Measurements from ENCODE around the gene TSC2. TPM values are rescaled to one million over a fixed set of nuclear protein-coding genes. Genes with fewer than 3 reads are reported as not detected.

TSC2 gene
- polyA plus RNA-seq, 1 donor (not counting 4 experiments of a cell fraction or from before 2014, with no cell fraction given): 22.6 TPM

GRCh38 chr16:2082171-2082982, 34.6 kb downstream of the TSC2 start:
- H3K27ac ChIP-seq (ENCODE audit: control insufficient read depth, insufficient read depth, low read length): no peak overlapping the region
- no peaks in the 10 kb centered on the region for H3K9me1 ChIP-seq (ENCODE audit: control insufficient read depth, extremely low read depth, insufficient read depth, low read length)
- no peak overlapping the region for H3K4me2 ChIP-seq (ENCODE audit: control insufficient read depth, extremely low read depth, insufficient read depth, low read depth, low read length)
- no peaks in the 10 kb centered on the region for H3K9me3 ChIP-seq (ENCODE audit: control insufficient read depth, low read depth, low read length)
- DNase-seq (ENCODE audit: low read depth, low spot score): no peak
- peaks cover 6% of the 10 kb centered on the region for H4K20me1 ChIP-seq (ENCODE audit: control insufficient read depth, extremely low read depth, insufficient read depth, low read length)
- H3K9ac ChIP-seq (ENCODE audit: control insufficient read depth, extremely low read depth, insufficient read depth, low read length): no peak overlapping the region
- H3K79me2 ChIP-seq (ENCODE audit: control insufficient read depth, insufficient read depth, low read length): no peaks in the 10 kb centered on the region
- FAIRE-seq: no peak
- no peak overlapping the region for H2AFZ ChIP-seq (ENCODE audit: control insufficient read depth, low read length)
- dilution Hi-C loops (cut with MboI; ENCODE audit: extremely low pct_ligation_motif_present, low sequenced_read_pairs): no loop called here
- peaks cover 28 to 31% of the 10 kb centered on the region in 2 experiments for H3K36me3 ChIP-seq (ENCODE audit: control insufficient read depth in 2 of 2, extremely low read depth in 1 of 2, insufficient read depth in 2 of 2, low read length in 2 of 2)
- H3K27me3 ChIP-seq (ENCODE audit: control insufficient read depth, extremely low read depth, insufficient read depth, low read length): no peaks in the 10 kb centered on the region
- H3K4me3 ChIP-seq (ENCODE audit: control insufficient read depth in 2 of 3, extremely low read depth in 1 of 3, insufficient read depth in 2 of 3, low read depth in 1 of 3, low read length in 3 of 3): no peak overlapping the region
- peaks cover 15% of the 10 kb centered on the region for H3K4me1 ChIP-seq (ENCODE audit: control insufficient read depth, extremely low read depth, insufficient read depth, low read length)
- TF ChIP-seq CTCF (optimal IDR thresholded peaks at IDR 0.05 in 1 of 3, IDR thresholded peaks at IDR 0.05 in 1 of 3, conservative IDR thresholded peaks at IDR 0.05 in 1 of 3; ENCODE audit: extremely low read depth in 1 of 3, insufficient read depth in 2 of 3, low read length in 3 of 3): peak in 1 of 3 experiments; percentile 14
- no peak for TF ChIP-seq EZH2 (IDR thresholded peaks at IDR 0.05; ENCODE audit: low read length)

- no peaks in the 10 kb centered on the region for H3K27me3 ChIP-seq (ENCODE audit: control insufficient read depth, extremely low read depth, insufficient read depth, low read length)
- H3K4me1 ChIP-seq (ENCODE audit: control insufficient read depth, extremely low read depth, insufficient read depth, low read length): peaks cover 13% of the 10 kb centered on the region
- dilution Hi-C loops (cut with MboI; ENCODE audit: extremely low pct_ligation_motif_present, low sequenced_read_pairs): no loop called here
- H3K27ac ChIP-seq (ENCODE audit: control insufficient read depth, insufficient read depth, low read length): no peak overlapping the region
- no peaks in the 10 kb centered on the region for H3K79me2 ChIP-seq (ENCODE audit: control insufficient read depth, insufficient read depth, low read length)
- no peaks in the 10 kb centered on the region for H3K9me3 ChIP-seq (ENCODE audit: control insufficient read depth, low read depth, low read length)
- TF ChIP-seq CTCF (optimal IDR thresholded peaks at IDR 0.05 in 1 of 3, IDR thresholded peaks at IDR 0.05 in 1 of 3, conservative IDR thresholded peaks at IDR 0.05 in 1 of 3; ENCODE audit: extremely low read depth in 1 of 3, insufficient read depth in 2 of 3, low read length in 3 of 3) (no peak), EZH2 (IDR thresholded peaks at IDR 0.05; ENCODE audit: low read length) (no peak)
- H3K36me3 ChIP-seq (ENCODE audit: control insufficient read depth in 2 of 2, extremely low read depth in 1 of 2, insufficient read depth in 2 of 2, low read length in 2 of 2): peaks cover 27 to 31% of the 10 kb centered on the region in 2 experiments
- no peak overlapping the region for H3K4me2 ChIP-seq (ENCODE audit: control insufficient read depth, extremely low read depth, insufficient read depth, low read depth, low read length)
- no peak overlapping the region for H2AFZ ChIP-seq (ENCODE audit: control insufficient read depth, low read length)
- H4K20me1 ChIP-seq (ENCODE audit: control insufficient read depth, extremely low read depth, insufficient read depth, low read length): peaks cover 8% of the 10 kb centered on the region
- no peak overlapping the region for H3K9ac ChIP-seq (ENCODE audit: control insufficient read depth, extremely low read depth, insufficient read depth, low read length)
- FAIRE-seq (no peak), DNase-seq (ENCODE audit: low read depth, low spot score) (no peak)
- no peak overlapping the region for H3K4me3 ChIP-seq (ENCODE audit: control insufficient read depth in 2 of 3, extremely low read depth in 1 of 3, insufficient read depth in 2 of 3, low read depth in 1 of 3, low read length in 3 of 3)
- H3K9me1 ChIP-seq (ENCODE audit: control insufficient read depth, extremely low read depth, insufficient read depth, low read length): no peaks in the 10 kb centered on the region
Measured at GRCh38 chr16:2082983-2083364, 35.2 kb downstream of the TSC2 start.

All from keratinocyte (primary cell).